Neural cell (in vitro differentiated cells): ENCODE results near the gene KRTAP5-4. TPM values are rescaled to one million over a fixed set of nuclear protein-coding genes. Genes with fewer than 3 reads are reported as not detected.

Source experiments
- H2AFZ ChIP-seq: fragments of 200-600, 300-800 bp; sonication (generic), shearing (Covaris generic); 2 replicates; pipeline ENCODE4 v1.6.0; 2014; ENCODE audit warnings: low read depth, mild to moderate bottlenecking, antibody characterized with exemption, low read length, moderate library complexity
- H3F3A ChIP-seq: fragments of 200-600 bp; shearing (Covaris generic); 2 replicates; pipeline ENCODE4 v1.6.1; 2016; ENCODE audit warnings: mild to moderate bottlenecking, moderate library complexity, mixed read lengths, antibody characterized with exemption, low read length; ENCODE audit not compliant: insufficient read depth, poor library complexity, severe bottlenecking
- H3K27ac ChIP-seq: fragments of 200-600, 300-800 bp; sonication (generic), shearing (Covaris generic); 2 replicates; pipeline ENCODE4 v1.5.1; 2014; ENCODE audit warnings: mild to moderate bottlenecking, low read length, moderate library complexity
- H3K27me3 ChIP-seq: fragments of 300-800, 200-600 bp; sonication (generic), shearing (Covaris generic); 2 replicates; pipeline ENCODE4 v1.6.0; 2014; ENCODE audit warnings: mild to moderate bottlenecking, low read depth, low read length, moderate library complexity; ENCODE audit not compliant: insufficient read depth
- H3K36me3 ChIP-seq: fragments of 300-800, 200-600 bp; sonication (generic), shearing (Covaris generic); 2 replicates; pipeline ENCODE4 v1.5.1; 2014; ENCODE audit warnings: mild to moderate bottlenecking, antibody characterized with exemption, low read length, moderate library complexity; ENCODE audit not compliant: insufficient read depth
- H3K4me2 ChIP-seq: fragments of 300-800, 200-600 bp; sonication (generic), shearing (Covaris generic); 2 replicates; pipeline ENCODE4 v1.6.0; 2014; ENCODE audit warnings: mild to moderate bottlenecking, low read length
- H3K4me3 ChIP-seq: fragments of 300-800, 200-600 bp; sonication (generic), shearing (Covaris generic); 2 replicates; pipeline ENCODE4 v1.5.1; 2014; ENCODE audit warnings: mild to moderate bottlenecking, low read length, moderate library complexity
- H3K79me2 ChIP-seq: fragments of 200-600 bp; shearing (Covaris generic); replicated peaks from 2 replicates; pipeline ENCODE4 v1.6.0; 2014; ENCODE audit warnings: mild to moderate bottlenecking, low read length, moderate library complexity; ENCODE audit not compliant: insufficient read depth
- H3K9ac ChIP-seq: fragments of 300-800, 200-600 bp; sonication (generic), shearing (Covaris generic); 2 replicates; pipeline ENCODE4 v1.6.1; 2016; ENCODE audit warnings: mild to moderate bottlenecking, low read length, mixed read lengths
- H3K9me2 ChIP-seq: fragments of 200-600 bp; shearing (Covaris generic); 2 replicates; pipeline ENCODE4 v1.6.1; 2016; ENCODE audit warnings: mild to moderate bottlenecking, low read length, mixed read lengths; ENCODE audit not compliant: insufficient read depth
- H3K9me3 ChIP-seq: fragments of 200-600, 300-800 bp; sonication (generic), shearing (Covaris generic); 2 replicates; pipeline ENCODE4 v1.6.1; 2016; ENCODE audit warnings: mild to moderate bottlenecking, mixed run types, low read length, moderate library complexity, mixed read lengths
- H4K20me1 ChIP-seq: fragments of 200-600 bp; shearing (Covaris generic); 2 replicates; pipeline ENCODE4 v1.6.1; 2016; ENCODE audit warnings: mild to moderate bottlenecking, mixed run types; ENCODE audit not compliant: insufficient read depth
- EP300 ChIP-seq: fragments of 450-650 bp; conservative IDR thresholded peaks from 2 replicates; pipeline ENCODE4 v1.6.1; 2014; ENCODE audit warnings: antibody characterized with exemption, mild to moderate bottlenecking, moderate library complexity; ENCODE audit not compliant: poor library complexity, severe bottlenecking
- EZH2 ChIP-seq: fragments of 200-600, 300-800 bp; shearing (Covaris generic), sonication (generic); IDR thresholded peaks from 2 replicates; pipeline ENCODE4 v1.6.1; 2014; ENCODE audit warnings: antibody characterized with exemption, low read length, borderline replicate concordance, mild to moderate bottlenecking; ENCODE audit not compliant: insufficient read depth, poor library complexity, severe bottlenecking
- MXI1 ChIP-seq: fragments of 450-650 bp; conservative IDR thresholded peaks from 2 replicates; pipeline ENCODE4 v1.6.1; 2014; ENCODE audit warnings: antibody characterized with exemption, mild to moderate bottlenecking; ENCODE audit not compliant: poor library complexity, severe bottlenecking
- POLR2AphosphoS5 ChIP-seq: IDR thresholded peaks from 2 replicates; pipeline ENCODE4 v1.6.1; 2012
- RAD21 ChIP-seq: fragments of 450-650 bp; conservative IDR thresholded peaks from 2 replicates; pipeline ENCODE4 v1.6.1; 2014; ENCODE audit warnings: antibody characterized with exemption, mild to moderate bottlenecking, moderate library complexity
- SMC3 ChIP-seq: fragments of 450-650 bp; conservative IDR thresholded peaks from 2 replicates; pipeline ENCODE4 v1.6.1; 2014; ENCODE audit warnings: antibody characterized with exemption, mild to moderate bottlenecking, moderate library complexity; ENCODE audit not compliant: poor library complexity
- TAF1 ChIP-seq: IDR thresholded peaks from 2 replicates; pipeline ENCODE4 v1.6.1; 2012; ENCODE audit warnings: low read depth
- polyA plus RNA-seq: library from polyadenylated mRNA; depleted of rRNA; stranded (reverse); fragments of >200 nt; gene quantifications from 2 replicates; pipeline ENCODE4 v1.2.3, GENCODE V29; 2014
- TF ChIP-seq, protein P1 (sequence below): fragments of 450-650 bp; IDR thresholded peaks from 2 replicates; pipeline ENCODE4 v1.5.1; 2014; ENCODE audit warnings: antibody characterized with exemption, mild to moderate bottlenecking, moderate library complexity; ENCODE audit not compliant: poor library complexity, severe bottlenecking
- TF ChIP-seq, protein P2 (sequence below): IDR thresholded peaks from 2 replicates; pipeline ENCODE4 v1.6.1; 2012; ENCODE audit warnings: borderline replicate concordance

Gene KRTAP5-4
- polyA plus RNA-seq, 1 donor from 2014 or later: not detected

DNA sequence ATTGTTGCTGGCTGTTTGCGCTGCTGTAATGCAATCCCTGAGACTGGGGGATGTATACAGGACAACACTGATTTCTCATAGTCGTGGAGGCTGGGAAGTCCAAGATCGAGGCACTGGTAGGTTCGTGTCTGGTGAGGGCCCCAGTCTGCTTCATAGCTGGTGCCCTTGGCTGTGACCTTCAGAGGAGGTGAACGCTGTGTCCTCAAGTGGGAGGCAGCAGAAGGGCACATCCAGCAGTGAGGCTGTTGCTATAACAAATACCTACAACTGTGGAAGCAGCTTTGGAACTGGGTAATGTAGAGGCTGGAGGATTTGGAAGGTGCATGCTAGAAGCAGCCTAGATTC, 29.0 kb upstream of the KRTAP5-4 start:
- H3K36me3 ChIP-seq: no peaks in the 10 kb centered on the region
- no peak overlapping the region for H3K27ac ChIP-seq
- H3K9me3 ChIP-seq: no peaks in the 10 kb centered on the region
- no peaks in the 10 kb centered on the region for H3K79me2 ChIP-seq
- H3K9ac ChIP-seq: no peak overlapping the region
- H2AFZ ChIP-seq: no peak overlapping the region
- no peaks in the 10 kb centered on the region for H3K27me3 ChIP-seq
- TF ChIP-seq TAF1: no peak
- no peak for TF ChIP-seq SMC3
- TF ChIP-seq EP300: no peak
- TF ChIP-seq EZH2: no peak
- TF ChIP-seq MXI1: no peak
- TF ChIP-seq RAD21: no peak
- TF ChIP-seq, protein P1, sequence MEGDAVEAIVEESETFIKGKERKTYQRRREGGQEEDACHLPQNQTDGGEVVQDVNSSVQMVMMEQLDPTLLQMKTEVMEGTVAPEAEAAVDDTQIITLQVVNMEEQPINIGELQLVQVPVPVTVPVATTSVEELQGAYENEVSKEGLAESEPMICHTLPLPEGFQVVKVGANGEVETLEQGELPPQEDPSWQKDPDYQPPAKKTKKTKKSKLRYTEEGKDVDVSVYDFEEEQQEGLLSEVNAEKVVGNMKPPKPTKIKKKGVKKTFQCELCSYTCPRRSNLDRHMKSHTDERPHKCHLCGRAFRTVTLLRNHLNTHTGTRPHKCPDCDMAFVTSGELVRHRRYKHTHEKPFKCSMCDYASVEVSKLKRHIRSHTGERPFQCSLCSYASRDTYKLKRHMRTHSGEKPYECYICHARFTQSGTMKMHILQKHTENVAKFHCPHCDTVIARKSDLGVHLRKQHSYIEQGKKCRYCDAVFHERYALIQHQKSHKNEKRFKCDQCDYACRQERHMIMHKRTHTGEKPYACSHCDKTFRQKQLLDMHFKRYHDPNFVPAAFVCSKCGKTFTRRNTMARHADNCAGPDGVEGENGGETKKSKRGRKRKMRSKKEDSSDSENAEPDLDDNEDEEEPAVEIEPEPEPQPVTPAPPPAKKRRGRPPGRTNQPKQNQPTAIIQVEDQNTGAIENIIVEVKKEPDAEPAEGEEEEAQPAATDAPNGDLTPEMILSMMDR: no peak
- TF ChIP-seq POLR2AphosphoS5: no peak
- TF ChIP-seq, protein P2, sequence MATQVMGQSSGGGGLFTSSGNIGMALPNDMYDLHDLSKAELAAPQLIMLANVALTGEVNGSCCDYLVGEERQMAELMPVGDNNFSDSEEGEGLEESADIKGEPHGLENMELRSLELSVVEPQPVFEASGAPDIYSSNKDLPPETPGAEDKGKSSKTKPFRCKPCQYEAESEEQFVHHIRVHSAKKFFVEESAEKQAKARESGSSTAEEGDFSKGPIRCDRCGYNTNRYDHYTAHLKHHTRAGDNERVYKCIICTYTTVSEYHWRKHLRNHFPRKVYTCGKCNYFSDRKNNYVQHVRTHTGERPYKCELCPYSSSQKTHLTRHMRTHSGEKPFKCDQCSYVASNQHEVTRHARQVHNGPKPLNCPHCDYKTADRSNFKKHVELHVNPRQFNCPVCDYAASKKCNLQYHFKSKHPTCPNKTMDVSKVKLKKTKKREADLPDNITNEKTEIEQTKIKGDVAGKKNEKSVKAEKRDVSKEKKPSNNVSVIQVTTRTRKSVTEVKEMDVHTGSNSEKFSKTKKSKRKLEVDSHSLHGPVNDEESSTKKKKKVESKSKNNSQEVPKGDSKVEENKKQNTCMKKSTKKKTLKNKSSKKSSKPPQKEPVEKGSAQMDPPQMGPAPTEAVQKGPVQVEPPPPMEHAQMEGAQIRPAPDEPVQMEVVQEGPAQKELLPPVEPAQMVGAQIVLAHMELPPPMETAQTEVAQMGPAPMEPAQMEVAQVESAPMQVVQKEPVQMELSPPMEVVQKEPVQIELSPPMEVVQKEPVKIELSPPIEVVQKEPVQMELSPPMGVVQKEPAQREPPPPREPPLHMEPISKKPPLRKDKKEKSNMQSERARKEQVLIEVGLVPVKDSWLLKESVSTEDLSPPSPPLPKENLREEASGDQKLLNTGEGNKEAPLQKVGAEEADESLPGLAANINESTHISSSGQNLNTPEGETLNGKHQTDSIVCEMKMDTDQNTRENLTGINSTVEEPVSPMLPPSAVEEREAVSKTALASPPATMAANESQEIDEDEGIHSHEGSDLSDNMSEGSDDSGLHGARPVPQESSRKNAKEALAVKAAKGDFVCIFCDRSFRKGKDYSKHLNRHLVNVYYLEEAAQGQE: no peak
- H3K4me3 ChIP-seq: no peak overlapping the region
- no peaks in the 10 kb centered on the region for H3K9me2 ChIP-seq
- H3F3A ChIP-seq: no peaks in the 10 kb centered on the region
- no peak overlapping the region for H3K4me2 ChIP-seq
- H4K20me1 ChIP-seq: no peaks in the 10 kb centered on the region

DNA sequence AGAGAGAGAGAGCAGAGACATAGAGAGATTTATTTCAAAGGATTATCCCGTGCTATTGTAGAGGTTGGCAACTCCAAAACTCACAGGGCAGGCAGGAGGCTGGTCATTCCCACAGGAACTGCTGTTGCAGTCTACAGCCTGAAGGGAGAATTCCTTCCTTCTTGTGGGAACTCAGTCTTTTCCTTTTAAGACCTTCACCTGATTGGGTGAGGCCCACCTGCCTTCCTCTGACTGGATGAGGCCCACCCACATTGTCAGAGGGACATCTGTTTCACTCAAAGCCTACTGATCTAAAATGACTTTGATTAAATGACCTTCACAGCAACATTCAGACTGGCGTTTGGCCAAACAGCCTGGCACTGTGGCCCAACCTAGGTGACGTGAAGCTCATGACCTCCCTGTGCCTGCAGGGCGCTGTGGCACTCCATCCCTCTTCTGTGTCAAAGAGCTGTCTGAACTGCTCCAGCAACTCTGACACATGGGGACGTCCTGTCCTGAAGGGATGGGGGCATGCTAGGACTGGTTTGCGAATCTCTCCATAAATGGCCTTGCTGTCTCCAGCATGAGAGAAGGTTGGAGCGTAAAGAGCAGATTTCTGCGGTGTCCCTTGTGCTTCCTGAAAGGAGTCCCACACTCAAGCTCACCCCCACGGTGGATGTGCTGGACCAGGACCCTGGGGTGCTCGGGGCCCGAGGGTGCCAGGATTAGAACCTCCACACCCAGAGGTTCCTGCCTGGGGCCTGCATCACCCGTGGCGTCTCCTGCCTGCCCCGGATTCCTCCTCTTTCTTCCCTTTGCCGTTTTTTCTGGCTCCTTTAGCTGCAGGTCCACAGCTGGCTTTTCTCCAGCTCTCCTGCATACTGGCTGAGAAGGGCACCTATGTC, 28.3 kb upstream of the KRTAP5-4 start:
- Histone ChIP-seq H3K4me2 (no peak overlapping the region), H2AFZ (no peak overlapping the region), H3F3A (no peaks in the 10 kb centered on the region), H3K79me2 (no peaks in the 10 kb centered on the region), H3K36me3 (no peaks in the 10 kb centered on the region), H3K9me3 (no peaks in the 10 kb centered on the region), H3K9me2 (no peaks in the 10 kb centered on the region), H4K20me1 (no peaks in the 10 kb centered on the region), H3K27me3 (no peaks in the 10 kb centered on the region), H3K9ac (no peak overlapping the region), H3K27ac (no peak overlapping the region), H3K4me3 (no peak overlapping the region)
- no peak for TF ChIP-seq POLR2AphosphoS5
- no peak for TF ChIP-seq SMC3
- TF ChIP-seq MXI1: no peak
- no peak for TF ChIP-seq EP300
- no peak for TF ChIP-seq RAD21
